ENCODE measurements around the gene CIB2.
A peak's percentile ranks its signal among the peaks of the same experiment; 100 is the strongest.

Gene CIB2

DNA sequence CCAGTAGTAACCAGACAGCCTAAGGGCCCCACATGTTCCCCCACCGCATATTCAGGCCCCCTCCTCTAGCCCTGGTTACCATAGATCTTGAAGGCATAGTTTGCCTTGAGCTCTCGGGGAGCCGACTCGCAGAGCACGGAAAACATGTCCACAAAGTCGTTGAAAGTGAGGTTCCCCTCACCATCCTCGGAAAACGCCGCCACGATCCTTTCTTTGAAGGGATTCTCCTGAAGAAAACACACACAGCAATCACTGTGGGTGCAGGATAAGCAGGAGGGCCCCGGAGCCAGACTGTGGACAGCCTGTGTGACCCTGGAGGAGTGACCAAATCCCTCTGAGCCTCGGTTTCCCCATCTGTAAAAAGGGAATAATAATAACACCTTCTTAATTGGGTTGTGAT, 22.1 kb downstream of the CIB2 start:
- TF ChIP-seq, protein P1, sequence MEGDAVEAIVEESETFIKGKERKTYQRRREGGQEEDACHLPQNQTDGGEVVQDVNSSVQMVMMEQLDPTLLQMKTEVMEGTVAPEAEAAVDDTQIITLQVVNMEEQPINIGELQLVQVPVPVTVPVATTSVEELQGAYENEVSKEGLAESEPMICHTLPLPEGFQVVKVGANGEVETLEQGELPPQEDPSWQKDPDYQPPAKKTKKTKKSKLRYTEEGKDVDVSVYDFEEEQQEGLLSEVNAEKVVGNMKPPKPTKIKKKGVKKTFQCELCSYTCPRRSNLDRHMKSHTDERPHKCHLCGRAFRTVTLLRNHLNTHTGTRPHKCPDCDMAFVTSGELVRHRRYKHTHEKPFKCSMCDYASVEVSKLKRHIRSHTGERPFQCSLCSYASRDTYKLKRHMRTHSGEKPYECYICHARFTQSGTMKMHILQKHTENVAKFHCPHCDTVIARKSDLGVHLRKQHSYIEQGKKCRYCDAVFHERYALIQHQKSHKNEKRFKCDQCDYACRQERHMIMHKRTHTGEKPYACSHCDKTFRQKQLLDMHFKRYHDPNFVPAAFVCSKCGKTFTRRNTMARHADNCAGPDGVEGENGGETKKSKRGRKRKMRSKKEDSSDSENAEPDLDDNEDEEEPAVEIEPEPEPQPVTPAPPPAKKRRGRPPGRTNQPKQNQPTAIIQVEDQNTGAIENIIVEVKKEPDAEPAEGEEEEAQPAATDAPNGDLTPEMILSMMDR (IDR thresholded peaks at IDR 0.05; ENCODE audit: low read depth, low read length, missing control alignments) = no peak
- no peak overlapping the region for H3K4me3 ChIP-seq (replicated peaks; ENCODE audit: low read depth, low read length)

DNA sequence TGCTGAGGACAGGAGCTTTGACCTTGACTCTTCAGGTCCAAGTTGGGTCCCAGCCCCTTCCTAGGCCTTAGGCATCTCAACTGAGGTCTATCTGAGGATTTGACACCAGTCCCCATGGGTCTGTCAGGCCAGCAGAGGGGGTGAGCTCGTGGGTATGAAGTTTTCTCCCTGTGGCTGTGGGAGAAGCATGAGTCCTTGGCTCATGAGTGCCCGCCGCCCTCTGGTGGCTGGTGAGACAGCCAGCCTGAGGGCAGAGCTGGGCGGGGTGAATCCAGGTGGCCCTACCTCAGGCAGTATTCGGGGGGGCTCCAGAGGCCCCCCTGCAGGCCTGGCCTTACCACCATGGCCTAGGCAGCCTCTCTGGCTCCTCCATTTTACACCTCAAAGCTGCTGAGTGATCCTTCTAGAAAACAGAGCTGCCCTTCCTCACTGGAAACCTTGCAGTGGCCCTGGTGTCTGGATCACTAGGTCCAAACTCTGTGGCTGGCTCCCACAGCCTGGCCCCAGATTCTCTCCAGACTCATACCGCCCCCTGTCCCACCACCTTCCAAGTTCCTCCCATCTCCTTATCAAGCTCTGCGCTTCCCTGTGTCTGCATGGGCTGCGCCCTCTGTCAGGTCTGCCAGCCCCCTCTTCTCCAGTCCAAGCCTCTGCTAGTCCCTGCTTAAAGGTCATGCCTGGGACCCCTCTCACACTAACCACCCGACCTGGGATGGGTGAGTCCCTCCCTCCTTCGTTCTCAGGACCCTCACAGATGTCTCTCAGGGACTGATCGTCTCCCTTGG, 22.8 kb downstream of the CIB2 start:
- TF ChIP-seq, protein P1 (IDR thresholded peaks at IDR 0.05; ENCODE audit: low read depth, low read length, missing control alignments) = peak; percentile 96
- no peak overlapping the region for H3K4me3 ChIP-seq (replicated peaks; ENCODE audit: low read depth, low read length)
- DNase-seq (ENCODE audit: extremely low read depth, low read depth) = peak; percentile 59

More for the DNA sequence above, 22.1 kb downstream of the CIB2 start:
- no peak for DNase-seq (ENCODE audit: extremely low read depth, low read depth)

DNA sequence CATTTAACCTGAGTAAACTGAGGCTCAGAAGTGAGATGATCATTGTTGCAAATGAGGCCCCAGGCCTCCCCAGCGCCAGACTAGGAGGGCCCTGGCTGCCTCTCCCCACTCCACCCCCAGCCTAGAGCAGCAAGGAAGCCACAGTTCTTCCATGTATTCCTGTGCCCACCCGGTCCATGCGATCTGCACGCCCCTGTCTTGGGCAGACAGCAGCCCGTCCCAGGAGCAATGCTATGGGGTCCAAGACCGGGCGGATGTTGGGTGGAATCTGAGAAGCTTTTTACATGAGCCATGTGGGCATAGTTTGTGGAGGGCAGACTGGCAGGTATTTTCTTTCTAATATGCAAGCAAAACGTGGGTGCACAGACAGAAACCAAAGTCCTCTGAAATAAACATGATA, 23.8 kb downstream of the CIB2 start:
- H3K4me3 ChIP-seq (replicated peaks; ENCODE audit: low read depth, low read length) = no peak overlapping the region
- TF ChIP-seq, protein P1 (IDR thresholded peaks at IDR 0.05; ENCODE audit: low read depth, low read length, missing control alignments) = no peak
- DNase-seq (ENCODE audit: extremely low read depth, low read depth) = no peak

DNA sequence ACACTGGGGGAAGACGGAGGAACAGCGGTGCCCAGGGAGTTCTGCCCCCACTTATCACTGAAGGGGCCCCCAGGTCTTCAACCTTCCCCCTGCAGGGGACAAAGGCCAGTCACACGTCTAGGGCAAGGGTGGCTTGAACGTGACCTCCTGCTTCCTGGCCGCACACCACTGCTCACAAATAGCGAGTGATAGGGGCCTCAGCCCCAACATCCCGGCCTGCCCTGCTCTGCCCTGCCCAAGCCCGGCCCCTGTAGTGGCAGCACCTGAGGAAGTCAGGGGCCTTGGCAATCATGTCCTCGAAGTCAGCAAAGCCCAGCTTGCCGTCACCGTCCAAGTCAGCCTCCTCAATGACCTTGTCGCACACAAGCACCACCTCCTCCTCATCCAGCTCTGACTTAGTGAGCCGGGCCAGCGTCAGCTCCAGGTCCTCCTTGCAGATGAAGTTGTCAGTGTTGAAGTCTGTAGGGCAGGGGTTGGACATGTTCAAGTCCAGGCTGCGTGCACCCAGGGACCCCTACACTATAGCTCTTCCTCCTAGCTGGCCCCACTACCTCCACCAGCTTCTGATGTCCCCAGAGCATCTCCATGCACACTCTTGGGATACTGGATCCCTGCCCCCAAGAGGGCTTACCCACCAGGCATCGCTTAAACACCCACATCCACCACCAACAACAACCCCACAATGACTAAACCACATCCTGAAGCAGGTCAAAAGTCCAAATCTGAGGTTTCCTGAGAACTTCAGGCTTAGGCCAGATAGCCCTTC, 25.6 kb downstream of the CIB2 start:
- no peak overlapping the region for H3K4me3 ChIP-seq (replicated peaks; ENCODE audit: low read depth, low read length)
- DNase-seq (ENCODE audit: extremely low read depth, low read depth) = no peak
- TF ChIP-seq, protein P1 (IDR thresholded peaks at IDR 0.05; ENCODE audit: low read depth, low read length, missing control alignments) = no peak

DNA sequence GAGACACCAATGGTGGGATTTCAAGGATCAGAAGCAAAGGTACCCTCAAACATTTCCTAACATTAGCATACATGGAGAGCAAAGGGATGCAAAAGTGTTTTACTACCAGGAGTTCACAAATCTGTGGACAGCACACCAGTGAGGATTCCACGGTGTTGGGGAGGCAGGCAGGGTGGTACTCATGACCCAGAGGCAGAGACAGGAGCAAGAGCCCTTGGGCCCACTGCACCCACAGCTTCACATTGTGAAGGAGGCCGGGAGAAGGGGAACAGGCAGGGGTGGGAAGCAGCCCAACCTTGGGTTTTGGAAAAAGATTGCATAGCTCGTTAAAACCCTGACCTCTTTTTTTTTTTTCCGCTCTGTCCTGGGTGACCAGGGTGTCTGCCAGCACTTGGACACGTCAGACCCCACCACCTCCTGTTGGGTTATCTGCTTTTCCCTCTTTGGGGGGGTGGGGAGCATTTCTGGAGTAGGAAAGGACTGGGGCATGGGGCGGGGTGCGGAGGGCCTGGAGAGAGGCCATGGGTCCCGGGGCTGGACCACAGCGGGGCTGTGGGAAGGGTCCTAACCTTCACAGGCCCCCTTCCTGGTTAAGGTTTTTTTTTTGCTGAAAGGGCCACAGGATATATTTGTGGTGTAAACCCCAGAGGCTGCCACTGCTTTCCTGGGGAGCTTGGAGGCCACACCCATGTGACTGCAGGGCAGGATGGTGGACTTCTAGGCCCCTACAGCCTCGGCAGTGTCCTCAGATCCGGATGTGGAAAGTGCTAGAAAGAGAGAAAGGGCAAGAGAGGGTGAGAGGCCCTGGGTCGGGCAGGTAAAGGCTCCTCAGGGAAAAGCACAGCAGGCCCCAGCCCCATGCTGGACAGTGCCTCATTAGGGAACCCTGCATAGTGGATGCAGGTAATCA, 26.4 kb downstream of the CIB2 start:
- TF ChIP-seq, protein P1 (IDR thresholded peaks at IDR 0.05; ENCODE audit: low read depth, low read length, missing control alignments) = no peak
- DNase-seq (ENCODE audit: extremely low read depth, low read depth) = no peak
- H3K4me3 ChIP-seq (replicated peaks; ENCODE audit: low read depth, low read length) = no peak overlapping the region

DNA sequence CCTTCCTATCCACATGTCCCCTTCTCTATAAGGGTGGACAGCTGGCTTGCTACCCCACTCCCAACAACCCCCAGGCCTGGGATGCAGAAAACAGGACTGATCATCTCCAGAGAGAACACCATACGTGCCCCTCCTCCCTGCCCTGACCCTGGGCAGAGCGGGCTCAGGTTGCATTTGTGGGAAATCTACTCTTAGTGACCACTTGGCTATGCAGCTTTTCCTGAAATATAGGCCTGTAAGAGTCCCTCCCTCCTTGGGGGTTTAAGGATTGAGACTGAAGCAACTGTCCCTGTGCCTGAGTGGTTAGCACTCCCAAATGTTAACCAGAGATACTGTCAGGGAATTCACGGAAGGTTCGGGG, 27.1 kb downstream of the CIB2 start:
- no peak overlapping the region for H3K4me3 ChIP-seq (replicated peaks; ENCODE audit: low read depth, low read length)
- TF ChIP-seq, protein P1 (IDR thresholded peaks at IDR 0.05; ENCODE audit: low read depth, low read length, missing control alignments) = no peak
- DNase-seq (ENCODE audit: extremely low read depth, low read depth) = no peak
